ENCODE data around the gene IGFBP2.

The IGFBP2 gene

GRCh38 chr2:216608525-216608924 lies 24.7 kb upstream of the IGFBP2 start:
- no peak overlapping the region for H3K27ac ChIP-seq
- DNase-seq (ENCODE audit: low read depth, low spot score): no peak

- no peak for DNase-seq (ENCODE audit: low read depth, low spot score)
- H3K27ac ChIP-seq: no peak overlapping the region
Measured at GRCh38 chr2:216615298-216616082, 17.7 kb upstream of the IGFBP2 start.

- no peak overlapping the region for H3K27ac ChIP-seq
- DNase-seq (ENCODE audit: low read depth, low spot score): no peak
Measured at GRCh38 chr2:216616083-216616678, 17.0 kb upstream of the IGFBP2 start.

GRCh38 chr2:216617159-216617815 lies 15.9 kb upstream of the IGFBP2 start:
- no peak for DNase-seq (ENCODE audit: low read depth, low spot score)

GRCh38 chr2:216618785-216619184 lies 14.4 kb upstream of the IGFBP2 start:
- H3K27ac ChIP-seq: no peak overlapping the region

More at GRCh38 chr2:216617159-216617815, 15.9 kb upstream of the IGFBP2 start:
- H3K27ac ChIP-seq: no peak overlapping the region

GRCh38 chr2:216619411-216620393 lies 13.5 kb upstream of the IGFBP2 start:
- no peak overlapping the region for H3K27ac ChIP-seq
- no peak for DNase-seq (ENCODE audit: low read depth, low spot score)

More at GRCh38 chr2:216618785-216619184, 14.4 kb upstream of the IGFBP2 start:
- DNase-seq (ENCODE audit: low read depth, low spot score): no peak

- no peak for DNase-seq (ENCODE audit: low read depth, low spot score)
- H3K27ac ChIP-seq: no peak overlapping the region
Measured at GRCh38 chr2:216620786-216621185, 12.4 kb upstream of the IGFBP2 start.

GRCh38 chr2:216621292-216621691 lies 11.9 kb upstream of the IGFBP2 start:
- no peak overlapping the region for H3K27ac ChIP-seq
- no peak for DNase-seq (ENCODE audit: low read depth, low spot score)

- H3K27ac ChIP-seq: no peak overlapping the region
- DNase-seq (ENCODE audit: low read depth, low spot score): no peak
Measured at GRCh38 chr2:216622526-216622925, 10.7 kb upstream of the IGFBP2 start.

- H3K27ac ChIP-seq: no peak overlapping the region
- DNase-seq (ENCODE audit: low read depth, low spot score): no peak
Measured at GRCh38 chr2:216624251-216624650, 9.0 kb upstream of the IGFBP2 start.

- DNase-seq (ENCODE audit: low read depth, low spot score): no peak
Measured at GRCh38 chr2:216626168-216626874, 6.9 kb upstream of the IGFBP2 start.

GRCh38 chr2:216626875-216627245 lies 6.4 kb upstream of the IGFBP2 start:
- no peak overlapping the region for H3K27ac ChIP-seq
- no peak for DNase-seq (ENCODE audit: low read depth, low spot score)

More at GRCh38 chr2:216626168-216626874, 6.9 kb upstream of the IGFBP2 start:
- H3K27ac ChIP-seq: no peak overlapping the region

- H3K27ac ChIP-seq: no peak overlapping the region
- no peak for DNase-seq (ENCODE audit: low read depth, low spot score)
Measured at GRCh38 chr2:216629784-216630183, 3.4 kb upstream of the IGFBP2 start.

GRCh38 chr2:216632346-216632951 lies 771 bp upstream of the IGFBP2 start:
- no peak for DNase-seq (ENCODE audit: low read depth, low spot score)
- H3K27ac ChIP-seq: no peak overlapping the region

- DNase-seq (ENCODE audit: low read depth, low spot score): no peak
- no peak overlapping the region for H3K27ac ChIP-seq
Measured at GRCh38 chr2:216633616-216634369, 573 bp downstream of the IGFBP2 start.

GRCh38 chr2:216634370-216635148 lies 1.3 kb downstream of the IGFBP2 start:
- no peak overlapping the region for H3K27ac ChIP-seq
- DNase-seq (ENCODE audit: low read depth, low spot score): no peak

- DNase-seq (ENCODE audit: low read depth, low spot score): no peak
- H3K27ac ChIP-seq: peak overlapping the region; percentile 12
Measured at GRCh38 chr2:216635171-216635570, 2.0 kb downstream of the IGFBP2 start.

Measured in epithelial cell of prostate (primary cell).